Measurements from ENCODE around the gene NCAM2.
"Not testable (repeated sequence)": the region's sequence is repeated elsewhere in the genome, so short reads cannot be mapped to it uniquely, and the experiment has no call there.

The NCAM2 gene

DNA sequence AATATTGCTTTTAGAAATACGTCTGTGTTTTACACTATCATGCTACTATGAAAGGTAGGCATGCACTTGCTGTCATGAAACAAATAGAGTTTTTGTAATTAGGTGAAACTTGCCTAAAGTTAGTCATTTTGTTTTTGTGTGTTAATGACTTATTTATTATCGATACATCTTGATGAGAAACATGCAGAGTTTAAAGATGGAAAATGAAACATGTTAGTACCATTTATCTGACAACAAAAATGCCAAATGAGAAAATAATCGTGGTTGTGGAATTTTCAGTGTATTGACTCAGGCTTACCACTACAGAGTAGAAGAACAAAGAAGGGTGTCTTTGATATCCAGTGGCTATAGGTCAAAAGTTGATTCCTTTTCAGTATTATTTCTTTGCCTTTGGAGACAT lies 105.5 kb downstream of the NCAM2 start:
- DNase-seq (ENCODE audit: low spot score) = no peak

DNA sequence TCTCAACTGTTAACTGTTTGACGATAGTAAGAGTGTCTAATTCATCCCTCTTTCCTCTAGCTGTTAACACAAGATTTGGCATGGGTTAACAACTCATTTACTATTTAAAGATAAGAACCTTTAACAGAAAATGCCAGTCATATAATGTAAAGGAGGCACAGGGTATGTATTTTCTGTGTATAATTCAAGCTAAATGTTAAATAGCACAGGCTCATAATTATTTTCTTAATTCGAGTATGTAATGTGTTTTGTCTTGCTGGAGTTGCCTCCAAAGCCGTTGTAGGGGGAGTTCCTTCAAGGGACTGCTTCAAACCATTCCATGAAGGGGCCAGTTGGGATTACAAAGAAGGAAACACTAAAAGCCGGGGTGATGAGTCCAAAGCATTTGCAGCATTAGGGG lies 111.5 kb downstream of the NCAM2 start:
- no peak for DNase-seq (ENCODE audit: low spot score)

DNA sequence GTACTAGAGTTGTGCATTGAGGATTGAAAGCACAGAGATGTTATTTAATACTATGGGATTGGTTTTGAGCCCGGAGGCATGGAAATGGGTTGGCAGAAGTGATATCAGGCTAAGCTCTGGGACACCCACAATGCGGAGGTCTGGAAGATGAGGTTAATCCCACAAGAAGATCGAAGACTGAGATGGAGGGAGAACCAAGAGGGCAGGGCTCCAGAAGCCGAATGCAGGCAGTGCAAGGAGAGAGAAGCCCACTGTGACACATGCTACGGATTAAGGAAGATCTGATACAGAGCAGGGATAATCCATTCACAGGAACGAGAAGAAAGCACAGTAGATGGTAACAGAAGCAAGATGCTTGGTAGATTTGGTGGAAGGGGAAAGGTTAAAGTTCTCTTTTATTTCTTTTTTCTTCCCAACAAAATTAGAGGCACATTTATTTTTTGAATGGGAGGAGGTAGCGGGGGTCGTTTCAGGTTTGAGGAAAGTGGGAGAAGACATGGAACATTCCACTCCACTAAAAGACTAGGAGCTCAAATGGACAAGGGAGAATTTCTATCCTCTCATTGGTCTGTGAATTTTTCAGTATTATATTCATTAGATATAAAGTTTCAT lies 113.2 kb downstream of the NCAM2 start:
- no peak for DNase-seq (ENCODE audit: low spot score)

DNA sequence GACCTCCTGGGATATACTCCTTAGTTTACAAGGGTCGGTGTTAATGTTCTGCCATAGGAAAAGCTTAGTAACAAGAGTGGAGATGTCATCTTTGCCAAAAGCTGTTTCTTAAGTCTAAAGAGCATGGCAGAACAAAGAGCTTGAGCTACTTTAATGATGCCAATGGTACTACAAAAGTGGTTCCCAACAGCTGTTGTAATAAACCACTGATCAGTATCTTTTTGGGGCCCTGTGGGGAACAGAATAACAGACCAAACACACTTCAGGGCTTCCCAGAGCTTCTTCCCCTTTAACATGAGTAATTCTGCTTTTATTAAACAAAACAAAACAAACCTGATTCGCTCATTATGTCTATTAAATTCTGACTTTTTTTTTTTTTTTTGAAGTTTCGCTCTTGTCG lies 116.3 kb downstream of the NCAM2 start:
- no peak for DNase-seq (ENCODE audit: low spot score)

DNA sequence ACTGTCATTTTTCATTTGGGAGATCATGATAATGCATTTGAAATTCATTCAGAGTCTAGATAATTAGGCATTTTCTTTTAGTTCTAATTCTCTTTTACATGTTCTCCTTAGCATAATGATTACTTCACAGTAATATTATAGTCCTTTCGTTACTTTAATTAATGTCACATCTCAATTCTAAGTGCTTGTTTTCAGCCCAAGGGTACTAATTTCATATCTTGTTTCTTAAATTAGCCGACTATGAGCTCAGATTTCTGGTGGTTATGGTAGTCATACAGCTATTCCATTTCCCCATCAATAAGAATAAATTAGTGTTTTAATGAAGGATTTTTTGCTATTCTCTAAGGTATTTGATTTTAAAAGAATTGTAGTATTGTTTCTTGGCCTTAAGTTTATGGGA lies 120.9 kb downstream of the NCAM2 start:
- DNase-seq (ENCODE audit: low spot score) = no peak

DNA sequence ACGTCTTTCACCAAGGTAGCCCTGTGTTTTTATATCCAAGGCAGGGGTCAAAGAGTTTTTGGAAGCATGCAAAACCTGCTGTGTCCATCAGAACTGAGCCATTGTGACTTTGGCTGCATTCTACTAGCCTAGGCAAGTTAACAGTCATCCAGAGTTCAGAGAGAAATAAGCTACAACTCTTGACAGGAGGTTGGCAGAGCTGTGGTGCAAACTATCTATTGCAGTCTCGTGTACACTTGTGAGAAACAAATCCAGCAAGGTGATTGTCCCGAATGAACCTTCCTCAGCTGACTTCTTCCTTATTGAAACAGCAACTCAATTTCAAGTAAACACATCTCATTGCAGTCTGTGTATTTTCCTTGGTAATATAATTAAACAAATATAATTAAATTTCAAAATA lies 124.5 kb downstream of the NCAM2 start:
- DNase-seq (ENCODE audit: low spot score) = no peak

DNA sequence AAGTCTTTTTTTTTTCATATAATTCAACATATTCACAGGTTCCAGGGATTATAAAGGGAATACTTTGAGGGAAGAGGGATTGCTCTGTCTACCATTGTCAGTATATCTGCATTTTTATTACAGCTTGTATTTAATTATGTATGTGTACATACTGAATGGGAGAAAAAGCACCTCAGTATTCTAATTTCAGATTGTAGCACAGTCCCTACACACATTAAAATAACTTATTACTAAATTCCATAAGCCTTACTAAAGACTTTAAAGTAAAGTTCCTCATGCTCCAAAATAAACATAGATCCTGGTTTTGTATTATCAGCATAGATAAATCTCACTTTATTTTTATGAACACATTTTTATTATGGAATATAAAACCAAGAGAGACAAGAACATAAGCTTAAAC lies 134.2 kb downstream of the NCAM2 start:
- no peak for DNase-seq (ENCODE audit: low spot score)

DNA sequence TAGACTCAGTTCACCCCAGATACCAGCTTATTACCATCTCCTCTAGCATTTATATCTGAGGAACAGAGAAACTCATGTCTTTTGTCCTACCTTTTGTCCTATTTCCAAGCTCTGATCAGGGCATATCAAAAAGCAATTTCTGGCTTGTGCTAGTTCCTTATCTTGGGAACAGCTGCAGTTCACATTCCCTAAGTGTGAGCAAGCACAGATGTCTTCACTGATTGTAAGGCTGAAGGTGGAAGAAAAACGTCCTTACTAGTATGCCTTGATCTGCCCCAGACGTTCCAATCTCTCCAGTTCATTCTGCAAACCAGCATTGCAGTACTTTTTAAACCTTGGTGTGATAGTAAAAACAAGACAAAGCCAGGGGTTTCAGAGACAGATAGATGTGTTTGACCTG lies 139.8 kb downstream of the NCAM2 start:
- no peak for DNase-seq (ENCODE audit: low spot score)

DNA sequence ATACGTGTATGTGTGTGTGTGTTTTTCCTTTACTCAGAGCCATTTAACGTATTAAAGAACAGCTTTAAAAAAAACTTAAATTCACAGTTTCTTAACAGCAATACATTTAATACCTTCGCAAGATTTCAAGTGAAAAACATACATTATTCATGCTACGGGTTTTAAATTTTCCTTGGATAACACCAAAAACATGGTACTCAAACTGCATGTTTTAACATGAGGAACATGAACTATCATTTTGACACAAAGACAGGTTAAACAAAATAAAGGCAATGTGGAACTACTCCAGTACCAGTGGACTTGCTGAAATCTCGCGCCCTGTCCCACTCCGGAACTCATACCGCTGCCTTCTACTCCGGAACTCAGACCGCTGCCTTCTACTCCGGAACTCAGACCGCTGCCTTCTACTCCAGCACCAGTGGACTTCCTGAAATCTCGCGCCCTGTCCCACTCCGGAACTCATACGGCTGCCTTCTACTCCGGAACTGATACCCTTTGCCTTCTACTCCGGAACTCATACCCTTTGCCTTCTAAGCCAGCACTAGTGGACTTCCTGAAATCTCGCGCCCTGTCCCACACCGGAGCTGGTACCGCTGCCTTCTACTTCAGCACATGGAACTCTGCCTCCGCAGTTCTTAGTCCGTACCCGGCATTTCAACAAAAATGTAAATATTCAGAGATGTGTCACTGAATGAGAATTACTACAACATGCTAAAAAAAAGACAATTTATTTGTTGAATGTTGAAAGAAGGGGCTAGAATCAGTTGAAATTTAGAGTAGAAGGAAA lies 148.6 kb downstream of the NCAM2 start:
- no peak for DNase-seq (ENCODE audit: low spot score)

DNA sequence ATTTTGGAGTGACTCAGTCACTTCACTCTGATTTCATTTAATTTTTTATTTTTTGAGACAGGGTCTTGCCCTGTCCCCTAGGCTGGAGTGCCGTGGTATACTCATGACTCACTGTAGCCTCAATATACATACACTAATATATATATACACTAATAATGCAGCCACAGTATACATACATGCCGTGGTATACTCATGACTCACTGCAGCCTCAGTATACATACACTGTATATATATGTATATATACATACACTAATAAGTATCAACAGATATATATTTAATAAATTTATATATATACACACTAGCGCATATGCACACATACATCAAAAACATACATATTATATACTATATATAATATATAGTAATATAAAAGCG lies 149.2 kb downstream of the NCAM2 start:
- DNase-seq (ENCODE audit: low spot score) = no peak

DNA sequence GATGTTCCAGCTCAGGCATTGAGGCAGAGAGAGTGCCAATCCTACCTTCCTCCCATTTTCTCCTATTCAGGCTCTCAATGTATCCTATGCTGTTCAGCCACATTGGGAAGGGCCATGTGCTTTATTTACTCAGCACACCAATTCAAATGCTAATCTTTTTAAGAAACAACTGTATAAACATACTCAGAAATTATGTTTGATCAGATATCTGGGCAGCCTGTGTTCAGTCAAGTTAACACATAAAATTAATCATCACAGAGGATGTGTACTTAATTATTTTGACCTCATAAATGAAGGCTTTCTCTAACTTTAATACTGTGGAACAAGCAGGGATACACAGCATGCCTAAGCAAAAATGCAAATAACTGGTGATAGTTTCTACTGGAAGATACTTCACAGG lies 149.8 kb downstream of the NCAM2 start:
- no peak for DNase-seq (ENCODE audit: low spot score)

DNA sequence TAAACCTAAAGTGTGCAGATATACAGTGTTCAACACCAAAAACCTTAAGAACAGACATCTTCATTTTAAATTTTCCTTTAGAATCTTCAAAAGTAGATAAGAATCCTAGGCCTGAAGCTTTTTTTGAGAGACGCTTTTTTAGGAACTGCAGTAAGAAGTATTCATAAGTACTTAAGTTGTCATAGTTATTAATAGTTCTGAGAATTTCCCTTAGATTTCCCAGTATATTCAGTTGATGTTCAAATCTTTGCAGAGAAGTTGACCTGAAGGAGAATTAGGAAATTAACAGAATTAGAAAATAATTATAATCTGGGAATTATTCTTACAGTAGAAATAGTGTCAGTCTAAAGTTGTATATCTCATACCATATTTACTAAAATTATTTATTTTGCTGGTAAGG lies 150.3 kb downstream of the NCAM2 start:
- DNase-seq (ENCODE audit: low spot score) = no peak

DNA sequence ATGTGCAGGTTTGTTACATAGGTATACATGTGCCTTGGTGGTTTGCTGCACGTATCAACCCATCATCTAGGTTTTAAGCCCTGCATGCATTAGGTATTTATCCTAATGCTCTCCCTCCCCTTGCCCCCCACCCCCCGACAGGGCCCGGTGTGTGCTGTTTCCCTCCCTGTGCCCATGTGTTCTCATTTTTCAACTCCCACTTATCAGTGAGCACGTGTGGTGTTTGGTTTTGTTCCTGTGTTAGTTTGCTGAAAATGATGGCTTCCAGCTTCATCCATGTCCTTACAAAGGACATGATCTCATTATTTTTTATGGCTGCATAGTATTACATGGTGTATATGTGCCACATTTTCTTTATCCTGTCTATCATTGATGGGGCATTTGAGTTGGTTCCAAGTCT lies 151.2 kb downstream of the NCAM2 start:
- not testable (repeated sequence) for DNase-seq (ENCODE audit: low spot score)

DNA sequence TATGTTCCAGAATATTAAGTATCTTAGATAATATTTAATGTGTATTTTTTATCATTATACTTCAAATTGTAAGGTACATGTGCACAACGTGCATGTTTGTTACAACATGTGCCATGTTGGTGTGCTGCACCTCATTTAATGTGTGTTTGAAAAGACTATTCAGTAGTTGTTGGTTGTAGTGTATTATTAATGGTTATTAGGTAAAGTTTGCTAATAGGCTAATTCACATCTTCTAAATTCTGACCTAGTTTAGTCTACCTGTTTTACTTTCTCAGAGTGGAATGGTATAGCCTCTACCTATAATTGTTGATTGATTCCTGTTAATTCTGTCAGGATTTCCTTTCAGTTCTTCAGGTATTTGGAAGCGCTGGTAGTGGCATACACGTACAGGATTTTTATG lies 153.0 kb downstream of the NCAM2 start:
- DNase-seq (ENCODE audit: low spot score) = no peak

DNA sequence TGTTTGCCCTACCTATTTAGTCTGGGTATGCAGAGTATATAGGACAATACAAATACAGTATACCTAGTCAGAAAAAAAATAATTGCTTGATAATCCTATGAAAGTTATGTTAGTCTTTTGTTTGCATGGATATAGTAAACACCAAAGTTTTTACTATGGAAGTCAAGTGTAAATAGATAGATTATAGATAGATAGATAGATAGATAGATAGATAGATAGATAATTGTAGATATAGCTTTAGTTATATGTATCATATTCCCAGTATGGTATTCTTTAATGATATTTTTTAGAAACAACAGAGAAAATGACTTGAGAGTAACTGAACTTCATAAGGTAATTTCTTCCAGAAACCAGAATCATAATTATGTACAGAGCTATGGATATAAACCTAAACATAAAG lies 158.2 kb downstream of the NCAM2 start:
- no peak for DNase-seq (ENCODE audit: low spot score)

DNA sequence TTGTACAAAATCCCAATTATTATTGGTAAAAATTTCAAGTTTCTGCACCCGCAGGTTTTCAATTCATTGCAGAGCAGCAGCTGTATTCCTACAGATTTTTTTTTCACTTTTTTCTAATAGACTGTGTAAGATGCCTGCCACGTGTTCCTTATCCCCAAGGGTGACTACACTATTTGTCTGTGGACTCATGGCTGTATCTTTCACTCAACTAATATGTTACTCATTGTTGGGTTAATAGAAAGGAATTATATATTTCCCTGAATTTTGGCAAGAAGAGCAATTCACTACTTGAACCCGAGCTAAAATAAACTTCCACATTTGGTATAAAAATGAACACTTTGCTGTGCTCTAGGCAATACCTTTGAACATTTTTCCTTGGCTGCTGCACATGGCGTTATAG lies 158.7 kb downstream of the NCAM2 start:
- DNase-seq (ENCODE audit: low spot score) = no peak

DNA sequence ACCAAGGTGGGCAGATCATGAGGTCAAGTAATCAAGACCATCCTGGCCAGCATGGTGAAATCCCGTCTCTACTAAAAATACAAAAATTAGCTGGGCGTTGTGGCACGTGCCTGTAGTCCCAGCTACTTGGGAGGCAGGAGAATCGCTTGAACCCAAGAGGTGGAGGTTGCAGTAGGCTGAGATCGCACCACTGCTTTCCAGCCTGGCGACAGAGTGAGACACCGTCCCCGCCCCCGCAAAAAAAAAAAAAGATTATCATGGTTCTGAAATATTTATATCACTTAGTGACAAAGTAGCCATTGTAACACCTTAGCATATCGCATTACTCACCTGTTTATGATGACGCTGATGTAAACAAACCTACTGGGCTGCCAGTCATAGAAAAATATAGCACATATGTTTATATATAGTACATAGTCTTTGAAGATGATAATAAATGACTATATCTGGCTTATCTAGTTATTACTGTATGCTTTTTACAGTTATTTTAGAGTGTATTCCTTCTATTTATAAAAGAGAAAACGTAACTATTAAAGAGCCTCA lies 160.2 kb downstream of the NCAM2 start:
- DNase-seq (ENCODE audit: low spot score) = no peak

DNA sequence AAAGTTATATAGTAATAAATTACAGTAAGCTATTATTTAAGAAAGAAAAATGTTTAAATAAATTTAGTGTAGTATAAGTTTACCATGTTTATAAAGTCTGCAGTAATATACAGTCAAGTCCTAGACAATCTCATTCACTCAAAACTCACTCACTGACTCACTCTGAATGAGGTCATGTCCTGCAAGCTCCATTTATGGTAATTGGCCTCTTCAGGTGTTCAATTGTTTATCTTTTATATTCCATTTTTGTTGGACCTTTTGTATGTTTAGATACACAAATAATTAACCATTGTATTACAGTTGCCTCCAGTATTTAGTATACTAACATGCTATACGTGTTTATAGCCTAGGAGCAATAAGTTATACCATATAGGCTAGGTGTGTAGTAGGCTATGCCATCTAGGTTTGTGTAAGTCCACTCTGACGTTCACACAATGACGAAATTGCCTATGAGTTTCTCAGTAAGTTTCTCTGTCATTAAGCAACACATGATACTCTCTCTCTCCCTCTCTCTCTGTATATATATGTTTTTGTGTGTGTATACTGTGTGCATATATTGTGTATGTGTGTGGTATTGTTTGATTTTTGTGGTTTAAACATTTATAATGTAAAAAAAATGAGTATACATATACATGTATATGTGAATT lies 161.2 kb downstream of the NCAM2 start:
- DNase-seq (ENCODE audit: low spot score) = no peak

DNA sequence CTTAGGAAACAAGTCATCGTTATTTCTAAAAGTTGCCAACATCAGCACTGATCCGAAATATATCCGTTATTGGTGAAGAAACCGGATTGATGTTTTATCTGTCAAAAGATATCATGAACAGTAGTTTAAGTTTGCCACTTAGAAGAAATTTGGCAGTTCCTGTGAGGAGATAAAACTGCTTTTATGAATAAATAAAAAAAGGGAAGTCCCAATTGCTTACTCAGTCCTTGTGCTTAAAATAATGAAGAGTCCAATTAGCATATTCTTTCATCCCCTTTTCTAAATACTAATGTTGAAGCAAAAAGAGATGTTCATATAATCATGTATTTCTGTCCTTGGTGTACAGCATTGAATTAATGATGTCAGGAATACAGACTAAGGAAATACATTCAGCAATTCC lies 164.6 kb downstream of the NCAM2 start:
- no peak for DNase-seq (ENCODE audit: low spot score)

DNA sequence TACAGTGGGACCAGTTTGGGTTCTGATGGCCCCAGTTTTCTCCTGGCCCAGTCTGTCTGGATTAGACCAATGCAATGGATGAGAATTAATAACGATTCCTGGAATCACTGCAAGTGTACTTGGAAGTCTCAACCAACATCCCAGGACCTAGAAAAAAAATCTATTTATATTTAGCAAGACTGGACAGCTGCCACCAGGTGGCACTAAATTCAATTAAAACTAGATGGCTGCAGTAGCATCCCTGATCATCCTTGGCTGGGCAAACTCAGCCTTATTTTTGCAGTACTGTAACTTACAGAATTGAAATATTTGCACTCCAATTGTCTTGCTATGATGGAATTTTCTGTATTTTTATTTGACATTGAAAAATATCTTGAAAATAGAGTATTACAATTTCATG lies 165.7 kb downstream of the NCAM2 start:
- DNase-seq (ENCODE audit: low spot score) = peak; percentile 48

DNA sequence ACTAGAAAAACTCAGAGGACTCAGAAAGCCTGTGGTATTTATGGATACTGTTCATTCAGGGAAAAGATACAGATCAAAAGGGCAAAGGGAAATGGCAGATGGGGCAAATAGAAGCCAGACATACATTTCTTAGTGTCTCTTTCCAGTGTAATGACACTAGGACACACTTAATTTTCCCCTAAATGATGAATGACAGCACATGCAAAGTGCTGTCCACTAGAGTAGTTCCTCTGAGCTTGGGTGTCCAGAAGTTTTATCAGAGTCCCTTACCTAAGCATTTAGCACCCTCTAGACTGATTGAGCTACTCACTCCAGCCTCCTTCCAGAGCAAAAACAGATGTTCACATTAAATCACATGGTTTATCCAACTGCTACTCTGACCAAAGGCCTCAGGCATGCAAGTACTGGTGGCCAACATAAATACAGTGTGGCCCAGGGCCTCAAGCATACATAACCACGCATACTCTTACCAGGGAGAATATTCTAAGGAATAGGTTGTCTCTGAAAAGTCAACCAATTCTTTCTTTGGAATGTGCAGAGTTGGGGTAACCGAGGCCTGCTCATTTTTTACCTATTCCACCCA lies 166.9 kb downstream of the NCAM2 start:
- DNase-seq (ENCODE audit: low spot score) = peak; percentile 74

DNA sequence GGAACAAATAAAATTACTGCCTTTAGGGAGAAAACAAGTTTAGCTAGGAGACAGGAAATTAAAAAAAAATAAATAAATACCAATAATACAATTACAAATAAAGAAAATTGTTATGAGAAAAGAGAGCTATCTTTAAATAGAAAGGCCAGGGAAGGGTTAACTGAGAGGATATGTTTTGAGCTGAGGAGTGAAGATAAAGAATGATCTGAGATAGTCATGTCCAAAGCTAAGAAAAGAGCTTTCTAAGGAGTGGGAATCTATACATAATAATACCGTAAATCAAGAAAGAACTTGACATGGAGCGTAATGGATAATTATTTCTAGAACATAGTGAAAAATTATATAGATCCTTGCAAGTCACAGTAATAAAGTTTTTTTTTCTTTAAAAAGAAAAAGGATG lies 176.5 kb downstream of the NCAM2 start:
- DNase-seq (ENCODE audit: low spot score) = no peak

DNA sequence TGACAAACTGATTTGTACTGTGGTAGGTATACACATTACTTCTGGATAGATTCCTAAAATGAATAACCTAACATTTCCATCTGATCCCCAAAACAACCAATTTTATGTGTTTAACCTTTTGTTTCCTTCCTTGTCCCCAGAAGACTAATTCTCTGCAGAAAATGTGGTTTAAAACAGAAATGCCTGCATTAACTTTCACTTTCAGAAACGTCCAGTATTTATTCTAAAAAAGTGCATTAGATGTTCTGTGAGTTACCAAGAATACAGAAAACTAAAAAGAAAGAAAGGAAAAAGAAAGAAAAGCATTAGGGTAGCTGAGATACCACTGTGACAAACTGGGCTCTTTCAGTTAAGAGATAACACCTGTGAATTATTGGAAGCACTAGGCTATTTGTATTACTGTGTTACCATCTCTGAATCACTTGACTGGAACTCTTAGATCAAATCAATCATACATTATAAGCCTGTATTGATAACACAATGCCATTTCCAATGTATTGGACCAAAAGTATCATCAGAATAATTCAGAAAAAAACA lies 177.7 kb downstream of the NCAM2 start:
- DNase-seq (ENCODE audit: low spot score) = no peak
